ENCODE results near the gene MICU1.

DNA sequence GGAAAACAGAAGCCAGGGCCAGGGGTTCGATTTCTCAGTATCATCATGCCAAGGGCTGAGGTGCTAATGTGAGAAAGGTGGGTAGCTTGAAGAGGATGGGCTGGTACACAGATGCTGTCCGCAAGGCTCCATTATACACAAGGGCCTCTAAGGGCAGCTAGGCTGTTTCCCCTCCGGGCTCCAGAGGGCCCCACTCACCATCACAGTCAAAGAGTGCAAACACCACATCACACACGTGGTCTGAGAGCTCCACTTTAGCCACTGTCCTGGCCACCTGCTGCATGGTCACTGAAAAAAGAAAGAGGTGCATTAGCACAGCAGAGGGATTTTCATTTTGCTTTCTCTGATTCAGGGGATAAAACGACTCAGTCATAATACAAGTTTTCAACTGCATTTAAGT lies 250.3 kb downstream of the MICU1 start:
- TF ChIP-seq, protein P1, sequence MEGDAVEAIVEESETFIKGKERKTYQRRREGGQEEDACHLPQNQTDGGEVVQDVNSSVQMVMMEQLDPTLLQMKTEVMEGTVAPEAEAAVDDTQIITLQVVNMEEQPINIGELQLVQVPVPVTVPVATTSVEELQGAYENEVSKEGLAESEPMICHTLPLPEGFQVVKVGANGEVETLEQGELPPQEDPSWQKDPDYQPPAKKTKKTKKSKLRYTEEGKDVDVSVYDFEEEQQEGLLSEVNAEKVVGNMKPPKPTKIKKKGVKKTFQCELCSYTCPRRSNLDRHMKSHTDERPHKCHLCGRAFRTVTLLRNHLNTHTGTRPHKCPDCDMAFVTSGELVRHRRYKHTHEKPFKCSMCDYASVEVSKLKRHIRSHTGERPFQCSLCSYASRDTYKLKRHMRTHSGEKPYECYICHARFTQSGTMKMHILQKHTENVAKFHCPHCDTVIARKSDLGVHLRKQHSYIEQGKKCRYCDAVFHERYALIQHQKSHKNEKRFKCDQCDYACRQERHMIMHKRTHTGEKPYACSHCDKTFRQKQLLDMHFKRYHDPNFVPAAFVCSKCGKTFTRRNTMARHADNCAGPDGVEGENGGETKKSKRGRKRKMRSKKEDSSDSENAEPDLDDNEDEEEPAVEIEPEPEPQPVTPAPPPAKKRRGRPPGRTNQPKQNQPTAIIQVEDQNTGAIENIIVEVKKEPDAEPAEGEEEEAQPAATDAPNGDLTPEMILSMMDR (IDR thresholded peaks at IDR 0.05; ENCODE audit: low read depth, low read length, poor library complexity, severe bottlenecking) = no peak
- no peak for TF ChIP-seq EZH2phosphoT487 (IDR thresholded peaks at IDR 0.05; ENCODE audit: borderline replicate concordance, low read length)
